SU-DHL-6 (cell line): ENCODE results near the gene KCTD17.

ENCODE experiments used
- H2AFZ ChIP-seq: fragments of 200-600 bp; sonication (generic); 2 replicates; pipeline ENCODE4 v1.6.1; 2014; ENCODE audit warnings: low read depth, mild to moderate bottlenecking, moderate library complexity, mixed read lengths, antibody characterized with exemption, low read length; ENCODE audit not compliant: severe bottlenecking
- H3F3A ChIP-seq: fragments of 200-600 bp; shearing (Covaris generic); 2 replicates; pipeline ENCODE4 v1.6.0; 2016; ENCODE audit warnings: antibody characterized with exemption, mild to moderate bottlenecking; ENCODE audit not compliant: insufficient read depth
- H3K27ac ChIP-seq: fragments of 200-600 bp; sonication (generic); 2 replicates; pipeline ENCODE4 v1.5.1; 2016; ENCODE audit warnings: low read depth, mild to moderate bottlenecking, low read length, moderate library complexity, mixed read lengths
- H3K27me3 ChIP-seq: fragments of 200-600 bp; sonication (generic), shearing (Covaris generic); 2 replicates; pipeline ENCODE4 v1.6.0; 2014; ENCODE audit warnings: mild to moderate bottlenecking, low read length
- H3K36me3 ChIP-seq: fragments of 200-600 bp; sonication (generic); 2 replicates; pipeline ENCODE4 v1.6.1; 2014; ENCODE audit warnings: mild to moderate bottlenecking, low read length, mixed read lengths
- H3K4me2 ChIP-seq: fragments of 300-600, 200-600 bp; shearing (Covaris generic), sonication (generic); 2 replicates; pipeline ENCODE4 v1.6.0; 2014; ENCODE audit warnings: low read length, low read depth, mild to moderate bottlenecking; ENCODE audit not compliant: poor library complexity, severe bottlenecking
- H3K4me3 ChIP-seq: fragments of 200-600 bp; sonication (generic); 2 replicates; pipeline ENCODE4 v1.5.1; 2014; ENCODE audit warnings: antibody characterized with exemption, low read length, mild to moderate bottlenecking, mixed read lengths; ENCODE audit not compliant: insufficient read depth, poor library complexity, severe bottlenecking
- H3K79me2 ChIP-seq: fragments of 200-600 bp; sonication (generic); 2 replicates; pipeline ENCODE4 v1.6.1; 2014; ENCODE audit warnings: mild to moderate bottlenecking, low read length, moderate library complexity; ENCODE audit not compliant: insufficient read depth
- H3K9ac ChIP-seq: fragments of 200-600 bp; sonication (generic); 2 replicates; pipeline ENCODE4 v1.7.0; 2014; ENCODE audit warnings: mild to moderate bottlenecking, low read length
- H3K9me2 ChIP-seq: fragments of 200-600 bp; sonication (generic); replicated peaks from 2 replicates; pipeline ENCODE4 v1.6.1; 2014; ENCODE audit warnings: low read length; ENCODE audit not compliant: insufficient read depth
- H3K9me3 ChIP-seq: fragments of 200-600 bp; sonication (generic); 2 replicates; pipeline ENCODE4 v1.6.1; 2014; ENCODE audit warnings: low read length, mixed read lengths; ENCODE audit not compliant: insufficient read depth
- H4K20me1 ChIP-seq: fragments of 200-600 bp; sonication (generic); 2 replicates; pipeline ENCODE4 v1.6.1; 2014; ENCODE audit warnings: low read depth, mild to moderate bottlenecking, antibody characterized with exemption, low read length, moderate library complexity, mixed read lengths
- CTCF ChIP-seq: fragments of 200-600 bp; sonication (generic); IDR thresholded peaks from one replicate; pipeline ENCODE4 v1.5.1; 2017; ENCODE audit warnings: antibody characterized with exemption, mild to moderate bottlenecking, low read length, moderate library complexity; ENCODE audit not compliant: insufficient read depth, poor library complexity, severe bottlenecking
- EZH2phosphoT487 ChIP-seq: fragments of 200-600 bp; sonication (generic), shearing (Covaris generic); conservative IDR thresholded peaks from 2 replicates; pipeline ENCODE4 v1.6.1; 2018; ENCODE audit warnings: mild to moderate bottlenecking, antibody characterized with exemption, low read length, moderate library complexity, mixed read lengths

KCTD17 gene

GRCh38 chr22:37033605-37034430 is 17.7 kb upstream of the KCTD17 start:
- Histone ChIP-seq H3K36me3 (no peaks in the 10 kb centered on the region), H2AFZ (no peak overlapping the region), H4K20me1 (no peaks in the 10 kb centered on the region), H3K9me3 (no peaks in the 10 kb centered on the region), H3K9ac (no peak overlapping the region), H3K79me2 (no peaks in the 10 kb centered on the region), H3K27me3 (no peaks in the 10 kb centered on the region), H3K9me2 (no peaks in the 10 kb centered on the region), H3K4me3 (no peak overlapping the region), H3K4me2 (no peak overlapping the region), H3K27ac (no peak overlapping the region), H3F3A (no peaks in the 10 kb centered on the region)
- TF ChIP-seq CTCF (no peak), EZH2phosphoT487 (no peak)

- H2AFZ ChIP-seq: no peak overlapping the region
- TF ChIP-seq EZH2phosphoT487: no peak
- TF ChIP-seq CTCF: no peak
- H3K9me2 ChIP-seq: no peaks in the 10 kb centered on the region
- no peak overlapping the region for H3K9ac ChIP-seq
- no peak overlapping the region for H3K27ac ChIP-seq
- no peak overlapping the region for H3K4me3 ChIP-seq
- H3K4me2 ChIP-seq: no peak overlapping the region
- no peaks in the 10 kb centered on the region for H3K79me2 ChIP-seq
- H3K36me3 ChIP-seq: no peaks in the 10 kb centered on the region
- H3F3A ChIP-seq: no peaks in the 10 kb centered on the region
- H4K20me1 ChIP-seq: no peaks in the 10 kb centered on the region
- no peaks in the 10 kb centered on the region for H3K9me3 ChIP-seq
- no peaks in the 10 kb centered on the region for H3K27me3 ChIP-seq
Observed at GRCh38 chr22:37036655-37037377, 14.7 kb upstream of the KCTD17 start.

GRCh38 chr22:37037669-37038068 is 13.9 kb upstream of the KCTD17 start:
- TF ChIP-seq EZH2phosphoT487 (no peak), CTCF (no peak)
- no peak overlapping the region for H3K4me3 ChIP-seq

More at GRCh38 chr22:37037669-37038068, 13.9 kb upstream of the KCTD17 start:
- Histone ChIP-seq H3K9me2 (no peaks in the 10 kb centered on the region), H3K79me2 (no peaks in the 10 kb centered on the region), H3K9ac (no peak overlapping the region), H3K27ac (no peak overlapping the region), H3K27me3 (no peaks in the 10 kb centered on the region), H3F3A (no peaks in the 10 kb centered on the region), H2AFZ (no peak overlapping the region), H3K36me3 (no peaks in the 10 kb centered on the region), H3K4me2 (no peak overlapping the region), H3K9me3 (no peaks in the 10 kb centered on the region), H4K20me1 (no peaks in the 10 kb centered on the region)
